GM12891 (cell line): ENCODE data around the gene IPO4.

Experiments used
- PAX5 ChIP-seq: IDR thresholded peaks from 2 replicates; pipeline ENCODE4 v1.6.1; 2011; ENCODE audit warnings: low read length, moderate library complexity, mild to moderate bottlenecking; ENCODE audit not compliant: insufficient read depth, severe bottlenecking
- POLR2A ChIP-seq: IDR thresholded peaks from 2 replicates; pipeline ENCODE4 v1.6.1; 2011; ENCODE audit warnings: low read depth, low read length, control low read depth
- POLR2AphosphoS5 ChIP-seq: IDR thresholded peaks from 2 replicates; pipeline ENCODE4 v1.6.1; 2011; ENCODE audit warnings: low read depth, low read length, control low read depth
- SPI1 ChIP-seq: IDR thresholded peaks from 2 replicates; pipeline ENCODE4 v1.6.1; 2011; ENCODE audit warnings: low read depth, low read length, control low read depth
- TAF1 ChIP-seq: IDR thresholded peaks from 2 replicates; pipeline ENCODE4 v1.6.1; 2011; ENCODE audit warnings: low read depth, low read length, control low read depth

DNA sequence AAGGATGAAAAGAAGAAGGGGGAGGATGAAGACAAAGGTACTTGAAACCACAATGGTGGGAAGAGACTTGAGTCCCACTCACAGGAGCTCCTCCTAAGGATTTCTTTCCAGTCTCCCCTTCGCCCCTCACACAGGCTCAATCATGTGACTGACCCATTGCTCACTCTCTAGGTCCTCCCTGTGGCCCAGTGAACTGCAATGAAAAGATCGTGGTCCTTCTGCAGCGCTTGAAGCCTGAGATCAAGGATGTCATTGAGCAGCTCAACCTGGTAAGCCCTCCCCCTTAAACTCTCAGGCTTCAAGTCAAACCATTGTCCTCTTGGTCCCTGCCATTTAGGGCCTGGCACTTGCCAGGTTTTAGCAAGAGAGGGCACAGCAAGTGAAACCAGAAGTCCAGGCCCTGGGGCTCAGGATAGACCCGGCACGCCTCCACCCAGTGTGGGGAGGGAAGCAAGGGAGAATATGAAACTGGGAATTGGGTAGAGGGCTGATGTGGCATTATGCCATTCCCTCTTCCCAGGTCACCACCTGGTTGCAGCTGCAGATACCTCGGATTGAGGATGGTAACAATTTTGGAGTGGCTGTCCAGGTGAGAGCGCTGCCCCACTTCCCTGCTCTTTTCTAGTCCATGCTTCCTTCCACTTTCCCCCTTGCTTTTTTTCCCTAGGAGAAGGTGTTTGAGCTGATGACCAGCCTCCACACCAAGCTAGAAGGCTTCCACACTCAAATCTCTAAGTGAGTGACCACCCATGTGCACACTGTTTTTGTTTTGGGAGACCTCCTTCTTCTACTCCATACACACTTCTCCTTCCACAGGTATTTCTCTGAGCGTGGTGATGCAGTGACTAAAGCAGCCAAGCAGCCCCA lies 50.9 kb downstream of the IPO4 start:
- TF ChIP-seq POLR2A (peak; percentile 53; the same call in 1 of the 2 replicates), PAX5 (no peak), SPI1 (no peak), POLR2AphosphoS5 (no peak), TAF1 (no peak)
